CD4-positive, alpha-beta T cell treated with Interleukin-17A for 1 hour (primary cell): ENCODE results near the gene MYH10.
"Not testable (repeated sequence)": the region's sequence is repeated elsewhere in the genome, so short reads cannot be mapped to it uniquely, and the experiment has no call there.

Source experiments
- DNase-seq: peaks from one replicate; pipeline ENCODE4 v3.0.0-alpha.2; 2020

The MYH10 gene

DNA sequence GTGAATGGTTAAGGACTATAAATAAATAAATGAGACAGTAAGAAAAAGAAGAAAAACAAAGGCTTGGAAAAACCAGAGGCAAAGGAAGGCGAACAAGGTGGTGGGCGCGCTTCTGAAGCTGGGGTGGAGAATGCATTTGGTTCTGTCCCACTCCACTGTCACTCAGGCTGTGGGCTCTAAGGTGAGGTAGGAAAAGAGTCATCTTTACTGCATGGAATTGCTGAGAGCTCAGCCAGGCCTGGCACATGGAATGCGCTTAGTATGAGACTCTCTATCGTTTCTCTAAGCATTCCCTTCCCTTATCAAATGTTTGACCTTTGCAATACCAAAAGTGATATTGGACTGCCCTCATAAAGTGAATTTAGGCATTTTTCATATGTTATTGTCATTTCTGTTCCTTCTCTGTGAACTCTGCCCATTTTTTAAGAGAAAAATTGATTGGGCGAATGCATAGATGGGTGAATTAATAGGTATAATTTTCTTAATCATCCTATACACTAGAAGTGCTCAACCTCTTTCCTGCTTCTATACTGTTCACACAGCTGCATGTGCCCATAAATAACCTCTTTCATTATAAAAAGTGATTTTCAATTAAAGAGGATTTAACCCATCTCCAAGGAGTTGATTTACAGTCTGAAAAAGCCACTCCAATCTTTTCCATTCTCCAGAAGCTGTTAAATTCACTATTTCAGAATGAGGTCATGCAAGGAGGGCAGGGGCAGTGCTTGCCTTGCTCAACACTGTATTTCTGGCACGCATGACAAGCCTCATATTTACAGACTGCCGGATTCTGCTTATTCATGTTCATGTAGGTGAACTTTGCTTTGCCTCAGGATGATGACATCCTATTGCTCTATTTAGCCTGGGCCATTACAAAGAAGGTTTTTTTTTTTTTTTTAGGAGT is 87.7 kb downstream of the MYH10 start:
- DNase-seq, result no peak

DNA sequence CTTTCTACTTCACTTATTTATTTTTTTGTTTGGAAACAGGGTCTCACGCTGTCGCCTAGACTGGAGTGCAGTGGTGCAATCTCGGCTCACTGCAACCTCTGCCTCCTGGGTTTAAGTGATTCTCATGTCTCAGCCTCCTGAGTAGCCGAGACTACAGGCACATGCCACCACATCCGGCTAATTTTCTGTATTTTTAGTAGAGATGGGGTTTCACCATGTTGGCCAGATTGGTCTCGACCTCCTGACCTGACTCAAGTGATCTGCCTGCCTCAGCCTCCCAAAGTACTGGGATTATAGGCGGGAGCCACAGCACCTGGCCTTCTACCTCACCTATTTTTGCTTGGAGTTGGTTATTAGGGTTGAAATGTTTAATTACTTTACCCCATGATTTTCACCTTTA is 90.5 kb downstream of the MYH10 start:
- not testable (repeated sequence) for DNase-seq

- no peak for DNase-seq
These were observed 92.8 kb downstream of the MYH10 start for GRCh38 chr17:8537734-8538133.

DNA sequence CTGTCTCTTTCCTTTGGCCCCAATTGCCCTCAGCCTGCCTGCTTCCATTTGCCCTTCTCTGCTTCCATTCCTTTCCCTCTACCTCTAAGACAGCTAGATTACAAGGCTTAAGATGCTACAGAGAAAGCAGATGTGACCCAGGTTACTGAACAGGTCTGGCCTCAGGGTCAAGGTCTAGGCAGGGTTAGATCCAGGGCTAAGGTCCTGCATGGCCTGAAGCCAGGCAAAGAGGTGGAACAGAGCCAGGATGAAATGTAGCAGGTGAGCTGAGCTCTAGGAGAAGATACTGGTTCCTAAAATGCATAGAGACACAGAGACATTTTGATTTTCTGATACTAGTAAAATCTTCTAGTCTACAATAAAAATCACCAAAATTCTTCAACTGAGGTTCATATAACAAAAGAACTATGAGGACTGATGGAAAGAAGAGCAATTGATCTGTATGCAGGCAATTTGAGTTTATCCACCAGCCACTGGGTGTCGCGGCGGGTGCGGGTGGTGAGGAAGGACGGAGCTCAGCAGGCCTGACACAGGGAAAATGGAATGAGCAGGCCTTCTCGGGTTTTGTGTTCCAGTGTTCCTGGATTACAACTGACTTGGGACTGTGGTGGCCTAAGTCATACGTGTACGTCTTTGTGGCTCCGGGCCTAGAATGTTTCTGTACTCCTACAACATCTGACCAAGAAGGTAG is 95.9 kb downstream of the MYH10 start:
- DNase-seq, result no peak

DNA sequence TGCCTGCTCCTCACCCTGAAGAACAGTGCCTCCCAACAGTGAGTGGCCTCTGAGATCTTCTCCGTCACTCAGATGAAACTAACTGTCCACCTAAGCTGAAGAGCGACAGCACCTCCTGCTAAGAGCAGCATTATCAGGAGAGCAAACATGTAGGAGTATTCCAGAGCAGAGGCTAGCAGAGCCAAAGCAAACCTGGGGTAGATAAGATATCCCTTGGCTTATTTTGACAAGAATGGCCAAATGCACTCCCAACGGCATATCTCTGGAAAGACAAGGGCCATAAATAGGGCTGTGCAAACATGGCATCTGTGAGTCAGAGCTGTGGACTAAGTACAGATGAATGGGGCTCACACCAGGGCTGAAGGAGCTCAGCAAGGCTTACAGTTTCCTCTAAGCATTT is 98.5 kb downstream of the MYH10 start:
- no peak for DNase-seq

- DNase-seq, result no peak
These were observed 107.9 kb downstream of the MYH10 start for GRCh38 chr17:8522577-8522976.

- DNase-seq, result no peak
These were observed 109.5 kb downstream of the MYH10 start for GRCh38 chr17:8520981-8521380.

DNA sequence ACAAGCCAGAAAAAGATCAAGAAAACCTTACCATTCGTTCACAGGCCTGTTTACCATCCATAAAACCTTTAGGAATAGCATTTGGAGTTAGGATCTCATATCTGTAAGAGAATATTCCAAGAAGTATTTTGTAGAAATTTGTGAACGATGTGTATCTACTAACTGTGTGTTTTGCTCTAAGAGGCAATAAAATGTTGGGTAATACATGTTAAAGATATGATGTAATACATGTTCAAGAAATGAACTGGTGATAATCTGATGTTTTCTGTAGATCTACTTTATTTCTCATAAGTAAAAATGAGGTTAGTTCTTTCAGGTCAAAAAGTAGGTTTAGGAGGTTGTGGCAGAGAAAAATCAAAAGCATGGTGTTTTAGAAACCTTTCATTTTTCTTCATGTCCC is 111.7 kb downstream of the MYH10 start:
- no peak for DNase-seq

GRCh38 chr17:8518326-8518725 is 112.2 kb downstream of the MYH10 start:
- no peak for DNase-seq

- DNase-seq, result no peak
These were observed 115.7 kb downstream of the MYH10 start for GRCh38 chr17:8514801-8515200.

- no peak for DNase-seq
These were observed 124.4 kb downstream of the MYH10 start for GRCh38 chr17:8506145-8506544.

DNA sequence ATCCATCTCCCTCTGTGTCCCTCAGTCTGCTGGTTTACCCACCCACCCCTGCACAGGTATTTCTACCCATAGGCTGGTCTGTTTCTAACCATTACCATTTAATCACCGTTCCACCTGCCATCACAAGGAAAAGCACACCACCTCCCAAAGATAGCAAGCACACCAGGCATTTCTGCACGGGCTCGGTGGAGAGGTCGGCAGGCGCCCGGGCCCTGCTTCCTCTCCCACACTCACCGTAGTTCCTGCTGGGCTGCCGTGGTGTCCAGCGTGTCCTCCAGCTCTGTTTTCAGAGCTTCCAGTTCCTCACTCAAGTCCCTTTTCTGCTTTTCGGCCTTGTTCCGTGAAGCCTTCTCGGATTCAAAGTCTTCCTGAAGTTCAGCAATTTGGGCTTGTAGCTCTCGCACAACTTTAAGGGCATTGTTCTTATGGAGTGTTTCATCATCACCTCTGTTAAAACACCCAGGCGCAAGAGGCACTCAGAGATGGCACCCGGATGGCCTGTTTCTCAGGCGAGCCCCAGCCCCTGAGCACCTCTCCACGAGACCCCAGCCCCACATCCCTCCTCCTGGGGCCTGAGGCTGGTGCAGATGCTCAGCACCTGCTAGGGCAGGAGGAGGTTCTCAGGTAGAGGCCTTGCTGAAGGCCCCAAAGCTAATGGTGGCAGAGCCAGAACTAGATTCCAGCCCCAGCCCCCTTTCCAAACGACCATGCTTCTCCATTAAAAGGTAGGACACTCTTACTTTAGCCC is 125.9 kb downstream of the MYH10 start:
- no peak for DNase-seq

DNA sequence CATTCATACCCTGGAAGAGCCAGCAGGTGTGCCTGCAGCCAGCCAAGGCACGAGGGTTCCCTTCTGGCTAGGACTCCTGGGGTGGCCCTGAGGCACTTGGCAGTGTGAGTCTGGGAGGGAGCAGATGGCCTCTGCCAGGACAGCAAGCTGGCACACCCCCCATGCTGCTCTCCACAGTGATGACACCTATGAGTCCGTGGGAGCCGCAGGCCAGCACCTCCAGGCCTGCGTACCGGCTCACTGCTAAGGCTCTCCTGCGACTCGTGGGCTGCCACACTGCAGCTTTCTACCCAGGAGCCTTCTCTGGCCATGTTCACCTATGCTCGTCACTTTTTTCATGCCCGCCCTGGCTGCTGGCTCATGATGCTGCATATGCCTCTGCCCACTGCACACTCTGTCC is 126.7 kb downstream of the MYH10 start:
- DNase-seq, result no peak

- no peak for DNase-seq
These were observed 127.2 kb downstream of the MYH10 start for GRCh38 chr17:8503368-8503767.

DNA sequence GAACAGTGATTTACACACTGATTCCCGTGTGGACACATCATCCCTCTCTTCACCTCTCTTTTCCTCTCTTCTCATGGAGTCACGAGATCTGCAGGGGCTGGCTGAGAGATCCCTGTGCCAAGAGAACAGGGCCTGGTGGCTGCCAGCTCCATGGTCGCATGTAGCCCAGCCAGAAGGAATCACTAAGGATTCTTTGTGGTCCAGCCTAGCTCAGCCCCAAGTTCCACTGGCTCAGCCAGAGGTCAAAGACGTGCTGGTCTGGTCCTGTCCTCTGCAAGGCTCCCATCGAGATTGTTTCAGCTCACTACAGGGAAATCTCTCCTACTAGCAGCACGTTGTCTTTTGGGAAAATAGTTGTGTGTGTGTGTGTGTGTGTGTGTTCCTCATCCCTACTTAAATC is 128.4 kb downstream of the MYH10 start:
- DNase-seq, result no peak

GRCh38 chr17:8500609-8501008 is 129.9 kb downstream of the MYH10 start:
- DNase-seq, result no peak

- DNase-seq, result no peak
These were observed 130.9 kb downstream of the MYH10 start for GRCh38 chr17:8499614-8500013.

- DNase-seq, result no peak
These were observed 131.4 kb downstream of the MYH10 start for GRCh38 chr17:8499171-8499570.

DNA sequence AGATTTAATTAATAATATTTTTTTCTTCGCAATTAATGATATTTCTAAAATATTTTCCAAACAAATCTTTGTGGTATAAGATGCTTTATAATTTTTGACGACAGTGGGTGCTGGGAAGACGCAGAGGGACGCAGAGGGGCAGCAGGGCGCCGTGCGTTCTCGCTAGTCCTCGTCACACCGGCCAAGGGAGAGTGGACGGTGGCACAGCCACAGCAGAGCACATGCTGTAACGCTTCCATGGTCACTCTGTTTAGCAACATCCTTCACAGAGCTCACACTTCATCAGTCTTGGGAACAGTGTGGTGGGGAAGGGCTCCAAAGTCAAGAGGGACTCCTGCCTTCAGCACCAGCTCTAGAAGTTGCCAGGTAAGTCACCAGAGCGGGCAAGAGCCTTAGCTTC is 134.4 kb downstream of the MYH10 start:
- no peak for DNase-seq

GRCh38 chr17:8494506-8495111 is 135.9 kb downstream of the MYH10 start:
- no peak for DNase-seq

DNA sequence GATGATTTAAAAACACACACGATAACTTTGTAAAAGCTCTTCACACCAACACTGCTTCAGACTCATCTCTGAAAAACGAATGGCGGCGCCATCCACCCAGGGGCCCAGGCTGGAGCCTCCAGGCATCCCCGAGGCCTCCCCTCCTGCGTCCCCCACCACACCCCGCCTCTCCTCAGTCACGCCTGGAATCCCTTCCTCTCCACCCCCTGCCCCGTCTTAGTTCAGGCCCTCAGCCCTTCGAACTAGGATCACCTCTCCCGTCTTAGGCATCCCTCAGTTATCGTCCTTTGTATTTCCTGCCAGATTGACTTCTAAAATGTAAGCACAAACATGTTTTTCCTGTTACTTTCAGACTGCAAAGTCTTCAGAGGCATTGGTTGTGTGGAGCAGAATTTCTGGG is 136.5 kb downstream of the MYH10 start:
- no peak for DNase-seq

DNA sequence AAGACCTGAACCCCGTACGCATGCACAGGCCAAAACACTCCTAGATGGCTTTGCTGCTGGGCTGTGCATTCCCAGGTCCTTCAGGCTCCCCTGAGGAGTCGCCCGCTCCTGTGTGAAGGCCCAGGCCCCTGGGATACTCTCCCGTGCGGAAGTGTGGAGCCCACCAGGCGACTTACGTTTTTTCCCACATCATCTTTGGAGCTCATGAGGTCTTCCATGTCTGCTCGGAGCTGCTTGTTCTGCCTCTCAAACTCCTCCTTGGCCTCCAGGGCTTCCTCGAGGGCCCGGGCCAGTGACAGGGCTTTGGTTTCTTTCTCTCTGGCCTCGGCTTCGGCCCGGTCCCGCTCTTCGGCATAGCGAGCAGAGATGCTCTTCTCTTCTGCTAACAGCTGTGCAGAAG is 138.4 kb downstream of the MYH10 start:
- DNase-seq, result no peak
